NCI-H2107 treated with DMSO at 0.1 percent for 48 hours (cell line): Measurements from ENCODE around the gene THOC7.

ENCODE experiments used
- DNase-seq: peaks from one replicate; lab custom pipeline; 2025; ENCODE audit not compliant: unreplicated experiment; lab: John Stamatoyannopoulos, UW

The THOC7 gene

GRCh38 chr3:63845215-63845614 lies 18.4 kb downstream of the THOC7 start:
- no peak for DNase-seq

- DNase-seq: no peak
Observed at GRCh38 chr3:63842127-63842526, 21.5 kb downstream of the THOC7 start.

- no peak for DNase-seq
Observed at GRCh38 chr3:63841704-63842103, 21.9 kb downstream of the THOC7 start.

GRCh38 chr3:63832395-63832794 lies 31.2 kb downstream of the THOC7 start:
- no peak for DNase-seq

GRCh38 chr3:63830526-63830925 lies 33.1 kb downstream of the THOC7 start:
- no peak for DNase-seq

- no peak for DNase-seq
Observed at GRCh38 chr3:63824309-63824708, 39.3 kb downstream of the THOC7 start.

- DNase-seq: no peak
Observed at GRCh38 chr3:63819151-63819398, 44.5 kb downstream of the THOC7 start, which contains the start of gene C3orf49. TSS of gene C3orf49 (plus strand) at chr3:63819299. CDS start at chr3:63819472, 173 bp downstream.

- DNase-seq: peak; percentile 36
Observed at GRCh38 chr3:63818282-63819150, 45.1 kb downstream of the THOC7 start.

GRCh38 chr3:63817225-63817624 lies 46.4 kb downstream of the THOC7 start:
- no peak for DNase-seq

GRCh38 chr3:63814237-63814636 lies 49.4 kb downstream of the THOC7 start:
- DNase-seq: peak; percentile 15

- DNase-seq: no peak
Observed at GRCh38 chr3:63809607-63810006, 54.0 kb downstream of the THOC7 start.

GRCh38 chr3:63808633-63809032 lies 55.0 kb downstream of the THOC7 start:
- DNase-seq: no peak

GRCh38 chr3:63807961-63808565 lies 55.5 kb downstream of the THOC7 start:
- no peak for DNase-seq

- no peak for DNase-seq
Observed at GRCh38 chr3:63803911-63804310, 59.7 kb downstream of the THOC7 start.

- DNase-seq: no peak
Observed at GRCh38 chr3:63800097-63800496, 63.5 kb downstream of the THOC7 start.

- DNase-seq: peak; percentile 0
Observed at GRCh38 chr3:63798949-63799348, 64.7 kb downstream of the THOC7 start.

- no peak for DNase-seq
Observed at GRCh38 chr3:63798544-63798943, 65.1 kb downstream of the THOC7 start.

- no peak for DNase-seq
Observed at GRCh38 chr3:63795438-63795837, 68.2 kb downstream of the THOC7 start.

GRCh38 chr3:63791974-63792373 lies 71.6 kb downstream of the THOC7 start:
- no peak for DNase-seq
